HFF-Myc (cell line): ENCODE data around the gene PSME4.
"Not testable (repeated sequence)": the region's sequence is repeated elsewhere in the genome, so short reads cannot be mapped to it uniquely, and the experiment has no call there.

Experiments
- DNase-seq: peaks from one replicate; pipeline ENCODE4 v3.0.0-alpha.2; 2011; ENCODE audit warnings: low read depth; ENCODE audit errors: extremely low read depth
- H3K4me3 ChIP-seq: replicated peaks from 2 replicates; pipeline ENCODE4 v1.5.1; 2011; ENCODE audit warnings: low read depth, mild to moderate bottlenecking, control low read depth, low read length
- CTCF ChIP-seq: IDR thresholded peaks from 2 replicates; pipeline ENCODE4 v1.5.1; 2012; ENCODE audit warnings: mild to moderate bottlenecking, low read depth, low read length, control low read depth; ENCODE audit errors: missing control alignments

Gene PSME4

GRCh38 chr2:53863538-53864227 lies 107.1 kb downstream of the PSME4 start:
- DNase-seq, result no peak
- H3K4me3 ChIP-seq, result no peak overlapping the region
- no peak for TF ChIP-seq CTCF

GRCh38 chr2:53861824-53862223 lies 109.0 kb downstream of the PSME4 start:
- H3K4me3 ChIP-seq, result no peak overlapping the region
- TF ChIP-seq CTCF, result no peak
- DNase-seq, result no peak

- TF ChIP-seq CTCF, result no peak
- H3K4me3 ChIP-seq, result peak within 1 kb of the TSS; percentile 29
- no peak for DNase-seq
Observed at GRCh38 chr2:53859206-53860181, 111.3 kb downstream of the PSME4 start, which contains the start of gene GPR75. TSS of gene GPR75 (minus strand) at chr2:53859967. CDS start at chr2:53854756, 5,211 bp downstream.

GRCh38 chr2:53856272-53856671 lies 114.5 kb downstream of the PSME4 start:
- H3K4me3 ChIP-seq, result no peak overlapping the region
- DNase-seq, result no peak
- TF ChIP-seq CTCF, result no peak

GRCh38 chr2:53854678-53855077 lies 116.1 kb downstream of the PSME4 start:
- no peak for TF ChIP-seq CTCF
- H3K4me3 ChIP-seq, result no peak overlapping the region
- no peak for DNase-seq

- DNase-seq, result no peak
- no peak overlapping the region for H3K4me3 ChIP-seq
- no peak for TF ChIP-seq CTCF
Observed at GRCh38 chr2:53852532-53852931, 118.3 kb downstream of the PSME4 start.

- not testable (repeated sequence) for DNase-seq
Observed at GRCh38 chr2:53851052-53851757, 119.6 kb downstream of the PSME4 start.

More at GRCh38 chr2:53851052-53851757, 119.6 kb downstream of the PSME4 start:
- not testable (repeated sequence) for H3K4me3 ChIP-seq
